OCI-LY1 (cell line): Measurements from ENCODE around the gene MRPS12.

Source experiments
- H2AFZ ChIP-seq: fragments of 200-600 bp; sonication (generic), shearing (Covaris generic); 2 replicates; pipeline ENCODE4 v1.6.0; 2014; ENCODE audit warnings: antibody characterized with exemption, mild to moderate bottlenecking, low read length
- H3F3A ChIP-seq: fragments of 200-600 bp; sonication (generic), shearing (Covaris generic); 2 replicates; pipeline ENCODE4 v1.6.0; 2014; ENCODE audit warnings: mild to moderate bottlenecking, antibody characterized with exemption, low read length, moderate library complexity; ENCODE audit not compliant: insufficient read depth
- H3K27ac ChIP-seq: fragments of 200-600 bp; sonication (generic); 2 replicates; pipeline ENCODE4 v1.5.1; 2014; ENCODE audit warnings: low read length, mixed run types, mild to moderate bottlenecking, low read depth; ENCODE audit not compliant: poor library complexity, severe bottlenecking
- H3K27me3 ChIP-seq: fragments of 200-600 bp; sonication (generic); 2 replicates; pipeline ENCODE4 v1.6.0; 2014; ENCODE audit warnings: antibody characterized with exemption, mild to moderate bottlenecking, low read length, moderate library complexity; ENCODE audit not compliant: insufficient read depth
- H3K36me3 ChIP-seq: fragments of 200-600 bp; sonication (generic); 2 replicates; pipeline ENCODE4 v1.6.1; 2014; ENCODE audit warnings: mild to moderate bottlenecking, antibody characterized with exemption, low read length, moderate library complexity, mixed read lengths; ENCODE audit not compliant: insufficient read depth
- H3K4me1 ChIP-seq: fragments of 200-600 bp; sonication (generic); 2 replicates; pipeline ENCODE4 v1.5.1; 2014; ENCODE audit warnings: mild to moderate bottlenecking, low read length, moderate library complexity; ENCODE audit not compliant: insufficient read depth, severe bottlenecking
- H3K4me2 ChIP-seq: fragments of 200-600 bp; sonication (generic), shearing (Covaris generic); 2 replicates; pipeline ENCODE4 v1.6.1; 2014; ENCODE audit warnings: low read length
- H3K4me3 ChIP-seq: fragments of 200-600 bp; sonication (generic); 2 replicates; pipeline ENCODE4 v1.5.1; 2014; ENCODE audit warnings: low read length, low read depth, mild to moderate bottlenecking, mixed read lengths; ENCODE audit not compliant: poor library complexity, severe bottlenecking
- H3K79me2 ChIP-seq: fragments of 200-600 bp; shearing (Covaris generic); 2 replicates; pipeline ENCODE4 v1.6.1; 2016; ENCODE audit warnings: mixed run types, low read length, mixed read lengths; ENCODE audit not compliant: insufficient read depth
- H3K9ac ChIP-seq: fragments of 200-600 bp; sonication (generic), shearing (Covaris generic); 2 replicates; pipeline ENCODE4 v1.6.1; 2014; ENCODE audit warnings: mild to moderate bottlenecking, low read length, mixed read lengths
- H3K9me2 ChIP-seq: fragments of 200-600 bp; sonication (generic), shearing (Covaris generic); 2 replicates; pipeline ENCODE4 v1.6.1; 2014; ENCODE audit warnings: low read depth, mild to moderate bottlenecking, low read length, mixed read lengths
- H3K9me3 ChIP-seq: fragments of 200-600 bp; shearing (Covaris generic); 2 replicates; pipeline ENCODE4 v1.6.1; 2014; ENCODE audit warnings: low read length, mixed read lengths
- H4K20me1 ChIP-seq: fragments of 200-600 bp; sonication (generic), shearing (Covaris generic); 2 replicates; pipeline ENCODE4 v1.6.0; 2016; ENCODE audit warnings: mild to moderate bottlenecking, low read length; ENCODE audit not compliant: insufficient read depth
- CTCF ChIP-seq: fragments of 200-600 bp; sonication (generic), shearing (Covaris generic); IDR thresholded peaks from 2 replicates; pipeline ENCODE4 v1.5.1; 2017; ENCODE audit warnings: mild to moderate bottlenecking, antibody characterized with exemption, low read length, moderate library complexity, mixed read lengths
- EZH2 ChIP-seq: fragments of 200-600 bp; sonication (generic), shearing (Covaris generic); IDR thresholded peaks from 2 replicates; pipeline ENCODE4 v1.8.0; 2017; ENCODE audit warnings: borderline replicate concordance, mixed run types, mild to moderate bottlenecking, antibody characterized with exemption, low read length, moderate library complexity, mixed read lengths

MRPS12 gene

GRCh38 chr19:38952395-38953165 lies 21.8 kb downstream of the MRPS12 start:
- H3K36me3 ChIP-seq = no peaks in the 10 kb centered on the region
- H3K9me3 ChIP-seq = no peaks in the 10 kb centered on the region
- TF ChIP-seq CTCF (peak; percentile 62), EZH2 (no peak)
- no peak overlapping the region for H3K27ac ChIP-seq
- 0 out of 2 replicates have a peak, but pooled peaks cover 6% of the 10 kb centered on the region for H3K27me3 ChIP-seq
- H3K9ac ChIP-seq = no peak overlapping the region
- no peak overlapping the region for H3K4me2 ChIP-seq
- H3K4me3 ChIP-seq = no peak overlapping the region
- H3K9me2 ChIP-seq = no peaks in the 10 kb centered on the region
- H2AFZ ChIP-seq = no peak overlapping the region
- H4K20me1 ChIP-seq = no peaks in the 10 kb centered on the region
- H3K4me1 ChIP-seq = no peaks in the 10 kb centered on the region
- H3K79me2 ChIP-seq = no peaks in the 10 kb centered on the region
- H3F3A ChIP-seq = no peaks in the 10 kb centered on the region

GRCh38 chr19:38953677-38954076 lies 22.9 kb downstream of the MRPS12 start:
- no peaks in the 10 kb centered on the region for H3K79me2 ChIP-seq
- TF ChIP-seq EZH2 = no peak
- no peak for TF ChIP-seq CTCF
- no peak overlapping the region for H3K4me2 ChIP-seq
- H2AFZ ChIP-seq = no peak overlapping the region
- no peaks in the 10 kb centered on the region for H3K36me3 ChIP-seq
- H3K4me1 ChIP-seq = no peaks in the 10 kb centered on the region
- no peak overlapping the region for H3K9ac ChIP-seq
- no peaks in the 10 kb centered on the region for H3F3A ChIP-seq
- no peaks in the 10 kb centered on the region for H4K20me1 ChIP-seq
- H3K4me3 ChIP-seq = no peak overlapping the region
- H3K9me2 ChIP-seq = no peaks in the 10 kb centered on the region
- no peak overlapping the region for H3K27ac ChIP-seq
- H3K9me3 ChIP-seq = no peaks in the 10 kb centered on the region
- 0 out of 2 replicates have a peak, but pooled peaks cover 6% of the 10 kb centered on the region for H3K27me3 ChIP-seq

DNA sequence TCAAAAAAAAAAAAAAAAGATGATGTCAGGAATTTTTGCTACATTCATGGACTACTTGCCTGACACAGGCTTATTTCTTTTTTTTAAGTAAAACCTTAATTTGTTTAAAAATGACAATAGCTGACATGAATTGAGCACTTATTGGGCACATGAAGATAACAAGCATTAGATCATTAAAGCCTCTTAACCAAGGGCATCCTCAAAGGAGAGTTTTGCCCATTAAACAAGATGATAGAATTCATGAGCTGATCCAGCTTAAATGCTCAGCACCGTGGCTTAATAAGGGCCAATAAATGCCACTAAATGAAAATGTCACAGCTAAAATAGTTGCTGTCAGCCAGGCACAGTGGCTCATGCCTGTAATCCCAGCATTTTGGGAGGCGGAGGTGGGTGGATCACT lies 25.5 kb downstream of the MRPS12 start:
- Histone ChIP-seq H3K79me2 (no peaks in the 10 kb centered on the region), H3K9ac (no peak overlapping the region), H4K20me1 (no peaks in the 10 kb centered on the region), H3F3A (no peaks in the 10 kb centered on the region), H3K4me2 (no peak overlapping the region), H3K4me1 (no peaks in the 10 kb centered on the region), H3K4me3 (no peak overlapping the region), H3K36me3 (no peaks in the 10 kb centered on the region), H2AFZ (no peak overlapping the region), H3K27me3 (0 out of 2 replicates have a peak, but pooled peaks cover 6% of the 10 kb centered on the region), H3K9me3 (no peaks in the 10 kb centered on the region), H3K9me2 (no peaks in the 10 kb centered on the region), H3K27ac (no peak overlapping the region)
- TF ChIP-seq CTCF (no peak), EZH2 (no peak)
